Neural progenitor cell (in vitro differentiated cells): ENCODE data around the gene ZNF587.

ENCODE experiments used
- CTCF ChIP-seq: fragments of 200-600 bp; sonication (generic); IDR thresholded peaks from 2 replicates; pipeline ENCODE4 v1.5.1; 2017; ENCODE audit warnings: antibody characterized with exemption, mild to moderate bottlenecking
- EZH2phosphoT487 ChIP-seq: fragments of 200-600 bp; sonication (generic); IDR thresholded peaks from 2 replicates; pipeline ENCODE4 v1.6.1; 2017; ENCODE audit warnings: antibody characterized with exemption

GRCh38 chr19:57815247-57816075 is 34.2 kb upstream of the ZNF587 start:
- TF ChIP-seq EZH2phosphoT487 (no peak), CTCF (no peak)
